HG03045 (cell line): Measurements from ENCODE around the gene PTGDS.

Experiments
- ATAC-seq: cut with Tn5 transposase; IDR thresholded peaks from one replicate; pipeline ENCODE4 v1.9.1; 2021; ENCODE audit warnings: mild to moderate bottlenecking, moderate library complexity; ENCODE audit not compliant: unreplicated experiment

The PTGDS gene

GRCh38 chr9:136957461-136957860 lies 19.8 kb upstream of the PTGDS start:
- no peak for ATAC-seq

GRCh38 chr9:136957901-136958300 lies 19.4 kb upstream of the PTGDS start:
- no peak for ATAC-seq

GRCh38 chr9:136958473-136958872 lies 18.8 kb upstream of the PTGDS start:
- ATAC-seq, result no peak

GRCh38 chr9:136958898-136959850 lies 18.1 kb upstream of the PTGDS start:
- ATAC-seq, result no peak

- ATAC-seq, result no peak
These were observed 16.9 kb upstream of the PTGDS start for GRCh38 chr9:136960212-136960937.

- no peak for ATAC-seq
These were observed 16.4 kb upstream of the PTGDS start for GRCh38 chr9:136960938-136961275.

GRCh38 chr9:136961279-136962065 lies 15.8 kb upstream of the PTGDS start:
- no peak for ATAC-seq

GRCh38 chr9:136962163-136962562 lies 15.1 kb upstream of the PTGDS start:
- no peak for ATAC-seq

GRCh38 chr9:136962701-136963248 lies 14.5 kb upstream of the PTGDS start:
- ATAC-seq, result no peak

GRCh38 chr9:136963341-136963740 lies 14.0 kb upstream of the PTGDS start:
- ATAC-seq, result no peak

GRCh38 chr9:136963751-136964150 lies 13.6 kb upstream of the PTGDS start:
- no peak for ATAC-seq

- no peak for ATAC-seq
These were observed 13.1 kb upstream of the PTGDS start for GRCh38 chr9:136964171-136964689.

- no peak for ATAC-seq
These were observed 12.4 kb upstream of the PTGDS start for GRCh38 chr9:136964833-136965422.

GRCh38 chr9:136965771-136966484 lies 11.4 kb upstream of the PTGDS start:
- ATAC-seq, result no peak

GRCh38 chr9:136968333-136969127 lies 8.8 kb upstream of the PTGDS start:
- ATAC-seq, result no peak

- ATAC-seq, result no peak
These were observed 8.2 kb upstream of the PTGDS start for GRCh38 chr9:136969150-136969549.

- ATAC-seq, result no peak
These were observed 7.5 kb upstream of the PTGDS start for GRCh38 chr9:136969774-136970173.

GRCh38 chr9:136970361-136970760 lies 6.9 kb upstream of the PTGDS start:
- ATAC-seq, result no peak

- no peak for ATAC-seq
These were observed 5.6 kb upstream of the PTGDS start for GRCh38 chr9:136971746-136972145.
